Middle frontal gyrus (tissue), 1 donor: ENCODE results near the gene ADAMTS18.

Experiments used
- DNase-seq: peaks from one replicate; pipeline ENCODE4 v3.0.0-alpha.2; 2015; ENCODE audit warnings: low spot score; ENCODE audit errors: extremely low spot score

The ADAMTS18 gene

GRCh38 chr16:77396461-77396860 is 38.4 kb downstream of the ADAMTS18 start:
- DNase-seq: no peak

DNA sequence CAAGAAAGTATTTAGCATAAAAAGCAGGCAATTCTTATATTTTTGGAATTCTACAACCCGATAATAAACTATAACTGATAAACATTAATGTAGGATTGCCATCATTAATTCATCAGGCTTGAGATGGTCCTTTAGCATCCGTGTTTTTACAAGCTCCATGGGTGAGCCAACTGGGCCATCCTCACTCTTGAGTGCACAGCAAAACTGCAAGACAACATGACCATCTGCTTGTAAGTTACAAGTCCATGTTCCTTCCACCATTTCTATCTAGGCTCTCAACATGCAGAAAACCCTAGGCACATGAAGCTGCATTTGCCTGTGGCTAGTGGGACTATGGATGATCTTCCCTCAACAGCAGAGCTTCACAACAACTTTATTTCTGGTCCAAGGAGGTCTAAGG is 40.1 kb downstream of the ADAMTS18 start:
- no peak for DNase-seq

DNA sequence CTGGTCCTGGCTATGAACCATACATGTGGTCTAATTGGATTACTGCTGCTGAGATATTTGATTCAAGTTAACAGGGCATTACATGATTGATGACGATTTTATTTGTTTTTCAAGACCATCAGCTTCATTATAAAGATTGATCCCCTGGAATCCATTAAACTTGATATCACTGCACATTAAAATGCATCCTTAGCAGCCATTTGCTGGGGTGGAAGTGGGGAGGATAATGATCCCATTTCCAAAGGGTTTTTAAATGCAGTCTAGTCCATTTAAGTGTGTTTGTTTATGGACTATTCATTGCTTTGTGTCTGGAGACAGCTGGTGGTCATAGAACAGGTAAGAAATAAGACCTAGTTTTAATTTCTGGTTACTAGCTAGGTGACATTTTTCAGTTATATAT is 40.9 kb downstream of the ADAMTS18 start:
- DNase-seq: no peak

- no peak for DNase-seq
These were observed 47.0 kb downstream of the ADAMTS18 start for GRCh38 chr16:77387815-77388209.

DNA sequence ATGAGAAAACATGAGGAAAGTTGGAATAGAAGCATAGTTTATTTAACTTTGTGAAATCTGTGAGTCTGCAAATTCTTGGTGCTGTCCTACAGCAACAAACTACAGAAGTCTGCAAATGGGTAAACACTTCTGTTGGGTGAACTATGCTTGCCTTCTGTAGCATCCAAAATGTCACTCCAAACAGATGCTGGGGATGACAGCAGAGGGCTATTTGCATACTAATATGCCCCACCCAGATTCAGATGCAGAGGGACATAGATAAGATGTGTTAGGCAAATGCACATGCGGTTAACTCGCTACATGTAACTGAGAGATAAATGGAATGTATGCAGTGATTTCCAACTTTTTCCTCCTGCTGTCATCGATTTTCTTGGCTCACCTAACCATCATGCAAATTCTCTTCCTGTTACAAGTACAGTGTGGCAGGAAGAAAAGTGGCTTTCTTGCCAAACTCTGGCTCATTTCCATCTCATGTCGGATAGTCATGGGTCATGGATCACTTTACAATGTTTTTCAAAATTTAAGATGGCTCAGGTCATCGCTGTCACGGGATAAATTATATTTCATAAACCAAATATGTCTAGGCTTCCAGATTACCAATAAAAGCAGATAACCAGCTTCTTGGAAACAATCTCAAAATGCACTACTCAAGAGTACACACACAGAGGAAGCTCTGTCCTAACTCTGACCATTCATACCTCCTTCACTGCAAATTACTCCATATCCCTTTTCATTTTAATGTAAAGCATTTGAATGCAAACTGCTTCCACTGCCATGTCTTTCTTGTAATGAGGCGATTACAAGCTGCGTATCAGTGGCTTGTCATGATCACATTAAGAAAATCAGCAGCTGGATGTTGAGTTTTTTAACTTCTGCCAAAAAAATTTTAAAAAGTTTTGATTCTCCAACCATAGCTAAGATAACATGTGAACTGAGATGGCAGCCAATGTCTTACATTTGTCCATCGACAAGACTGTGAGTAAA is 47.7 kb downstream of the ADAMTS18 start:
- no peak for DNase-seq

DNA sequence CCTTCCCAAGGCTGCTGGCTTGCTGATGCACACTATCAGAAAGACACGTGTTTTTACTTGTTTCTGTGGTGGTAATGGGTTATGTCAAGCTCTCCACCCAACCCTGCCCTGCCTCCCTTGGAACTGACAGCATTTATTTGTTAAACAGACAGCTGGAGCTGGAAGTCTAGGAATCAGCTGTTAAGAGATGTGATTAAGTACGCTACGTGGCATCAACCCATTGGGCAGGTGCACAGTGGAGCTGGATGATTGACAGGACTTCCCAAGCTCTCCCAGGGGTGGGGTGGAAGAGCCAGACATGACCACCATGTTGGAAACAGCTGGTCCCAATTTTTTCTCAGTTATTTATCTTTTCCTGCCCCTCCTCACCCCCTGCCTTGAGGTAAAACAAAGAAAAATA is 49.4 kb downstream of the ADAMTS18 start:
- DNase-seq: no peak

- DNase-seq: no peak
These were observed 51.1 kb downstream of the ADAMTS18 start for GRCh38 chr16:77383606-77384187.

DNA sequence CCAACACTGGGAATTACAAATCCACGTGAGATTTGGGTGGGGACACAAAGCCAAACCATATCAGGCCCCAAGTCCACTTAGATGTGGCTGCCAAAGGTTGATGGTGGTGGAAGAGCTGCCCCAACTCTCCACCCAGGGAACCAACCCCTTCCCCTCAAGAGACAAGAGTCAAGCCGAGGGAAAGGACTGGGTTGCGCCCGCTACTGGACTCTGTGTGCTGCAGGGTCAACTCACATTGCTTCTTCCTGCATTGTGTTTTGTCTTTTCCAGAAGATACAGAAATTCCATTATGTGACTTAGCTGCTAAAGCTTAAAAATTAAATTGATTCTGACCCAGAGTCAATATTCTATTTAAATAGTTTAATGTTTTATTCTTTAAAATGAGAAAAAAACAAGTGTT is 58.5 kb downstream of the ADAMTS18 start:
- DNase-seq: no peak

- no peak for DNase-seq
These were observed 59.4 kb downstream of the ADAMTS18 start for GRCh38 chr16:77375396-77375795.

- DNase-seq: no peak
These were observed 60.5 kb downstream of the ADAMTS18 start for GRCh38 chr16:77374384-77374783.

DNA sequence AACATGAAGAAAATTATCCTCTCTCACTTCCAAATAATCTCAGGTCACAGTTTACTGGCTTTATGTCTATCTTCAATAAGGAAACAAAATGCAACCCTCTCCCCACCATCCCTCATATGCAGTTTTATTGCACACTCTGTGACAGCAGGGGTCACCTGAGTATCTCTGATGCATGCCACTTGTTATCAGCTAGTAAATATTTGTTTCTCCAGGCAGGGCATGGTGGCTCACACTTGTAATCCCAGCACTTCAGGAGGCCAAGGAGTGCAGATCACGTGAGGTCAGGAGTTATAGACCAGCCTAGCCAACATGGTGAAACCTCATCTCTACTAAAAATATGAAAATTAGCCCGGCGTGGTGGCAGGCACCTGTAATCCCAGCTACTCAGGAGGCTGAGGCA is 61.1 kb downstream of the ADAMTS18 start:
- no peak for DNase-seq

GRCh38 chr16:77364770-77365169 is 70.1 kb downstream of the ADAMTS18 start:
- no peak for DNase-seq

- DNase-seq: no peak
These were observed 75.8 kb downstream of the ADAMTS18 start for GRCh38 chr16:77359065-77359502.

DNA sequence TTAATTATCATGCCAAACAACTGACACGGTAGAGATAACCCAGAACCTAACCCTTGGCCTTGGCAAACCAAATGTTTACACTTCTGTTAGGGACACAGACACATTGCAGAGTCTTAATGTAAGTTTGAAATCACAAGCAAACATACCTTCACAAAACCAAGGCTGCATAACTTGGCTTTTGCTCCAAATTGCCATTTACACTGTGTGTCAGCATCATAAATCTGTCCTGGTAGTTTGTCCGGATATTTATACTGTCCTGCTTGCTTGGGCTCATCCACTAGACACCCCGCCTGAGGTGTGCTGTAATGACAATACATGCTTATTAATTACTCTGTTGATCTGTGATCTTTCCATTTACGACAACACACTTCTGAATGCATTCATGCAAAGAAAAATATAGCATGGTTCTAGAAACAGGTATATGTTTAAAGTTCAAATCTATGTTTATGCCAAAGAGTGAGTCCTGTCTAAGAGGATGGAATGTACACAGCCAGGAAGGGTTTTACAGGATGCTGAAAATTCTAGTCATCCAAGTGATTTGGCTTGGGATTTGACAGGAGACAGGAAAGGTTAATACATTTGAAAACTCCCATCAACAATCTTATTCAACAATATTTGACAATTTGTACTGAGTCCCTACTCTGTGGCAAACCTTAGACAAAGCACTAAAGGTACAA is 81.1 kb downstream of the ADAMTS18 start:
- no peak for DNase-seq

DNA sequence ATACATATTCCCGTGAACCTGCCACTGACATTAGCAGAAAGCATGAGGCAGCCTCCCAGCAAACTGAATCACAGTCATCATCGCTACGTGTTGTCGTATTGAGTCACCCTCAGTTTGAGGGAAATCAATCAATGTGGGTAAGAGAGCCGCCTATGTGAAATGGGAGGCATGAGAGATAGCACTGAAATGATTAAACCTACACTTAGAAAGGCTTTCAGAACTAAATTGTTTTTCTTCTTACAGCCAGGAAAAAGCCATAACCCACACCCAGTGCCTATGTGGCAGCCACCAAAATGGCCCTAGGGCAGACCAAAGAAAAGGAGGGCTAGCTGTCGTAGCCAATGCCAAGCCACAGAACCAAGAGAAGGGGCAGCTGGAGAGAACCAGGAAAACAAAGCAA is 90.5 kb downstream of the ADAMTS18 start:
- no peak for DNase-seq

DNA sequence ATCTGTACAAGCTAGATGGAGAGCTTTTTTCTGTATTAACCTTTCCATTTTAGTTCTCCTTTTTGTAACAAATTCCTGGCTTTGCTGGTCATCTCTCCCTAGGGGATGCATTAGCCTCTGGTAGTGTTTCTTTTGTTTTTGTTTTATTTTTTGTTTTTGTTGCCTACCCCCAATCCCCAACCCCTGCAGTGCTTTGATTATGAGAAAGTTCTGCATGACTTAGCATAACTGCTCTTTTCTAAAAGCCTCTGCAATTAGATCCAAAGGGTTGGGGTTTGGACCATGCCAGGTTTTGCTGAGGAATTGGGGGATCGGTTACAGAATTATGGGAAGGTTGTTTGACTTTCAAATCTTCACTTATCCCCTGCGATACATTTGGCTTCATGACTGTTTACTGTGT is 98.2 kb downstream of the ADAMTS18 start:
- no peak for DNase-seq

DNA sequence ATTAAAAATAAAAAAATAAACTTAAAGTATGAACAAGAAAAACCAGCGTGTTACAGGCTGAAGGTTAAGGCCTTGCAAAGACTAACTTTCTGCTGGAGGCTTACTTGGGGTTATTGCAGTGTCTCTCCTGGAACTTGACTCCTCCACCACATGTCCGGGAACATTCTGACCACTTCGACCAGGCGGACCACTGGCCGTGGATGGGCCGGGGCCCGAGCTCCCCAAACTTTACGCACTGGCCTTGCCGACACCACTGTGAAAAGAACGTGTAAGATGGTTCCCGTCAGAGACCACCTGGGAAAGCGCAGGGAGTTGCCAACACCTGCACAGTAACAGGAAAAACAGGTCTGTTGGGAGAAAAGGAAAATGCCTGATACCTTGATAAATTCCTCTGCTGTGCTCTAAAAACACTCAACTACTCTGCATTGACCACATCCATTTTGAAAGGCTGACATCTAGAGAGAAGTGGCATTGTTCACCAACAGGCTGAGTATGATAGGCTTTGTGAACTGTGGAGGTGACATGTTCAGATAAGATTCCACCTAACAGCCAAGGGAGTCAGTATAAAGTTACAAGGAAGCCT is 99.1 kb downstream of the ADAMTS18 start:
- DNase-seq: no peak

DNA sequence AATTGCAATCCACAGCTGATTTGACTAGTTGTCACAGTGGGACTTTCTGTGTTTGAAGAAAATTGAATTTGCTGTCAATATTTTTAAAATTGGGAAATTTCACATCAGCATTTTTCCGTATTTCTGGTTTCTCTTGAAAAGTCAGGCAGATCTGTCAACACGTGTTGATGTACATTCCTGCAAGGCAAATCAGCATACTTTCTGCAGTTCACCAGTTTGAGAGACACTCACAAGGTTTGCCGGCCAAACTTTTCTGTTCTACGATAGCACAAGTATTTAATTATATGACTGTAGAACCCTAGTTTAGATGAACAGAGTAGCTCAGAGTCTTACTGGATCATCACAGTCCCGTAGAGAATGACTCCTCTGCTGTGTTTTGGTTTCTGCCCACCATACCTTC is 102.0 kb downstream of the ADAMTS18 start:
- DNase-seq: no peak

DNA sequence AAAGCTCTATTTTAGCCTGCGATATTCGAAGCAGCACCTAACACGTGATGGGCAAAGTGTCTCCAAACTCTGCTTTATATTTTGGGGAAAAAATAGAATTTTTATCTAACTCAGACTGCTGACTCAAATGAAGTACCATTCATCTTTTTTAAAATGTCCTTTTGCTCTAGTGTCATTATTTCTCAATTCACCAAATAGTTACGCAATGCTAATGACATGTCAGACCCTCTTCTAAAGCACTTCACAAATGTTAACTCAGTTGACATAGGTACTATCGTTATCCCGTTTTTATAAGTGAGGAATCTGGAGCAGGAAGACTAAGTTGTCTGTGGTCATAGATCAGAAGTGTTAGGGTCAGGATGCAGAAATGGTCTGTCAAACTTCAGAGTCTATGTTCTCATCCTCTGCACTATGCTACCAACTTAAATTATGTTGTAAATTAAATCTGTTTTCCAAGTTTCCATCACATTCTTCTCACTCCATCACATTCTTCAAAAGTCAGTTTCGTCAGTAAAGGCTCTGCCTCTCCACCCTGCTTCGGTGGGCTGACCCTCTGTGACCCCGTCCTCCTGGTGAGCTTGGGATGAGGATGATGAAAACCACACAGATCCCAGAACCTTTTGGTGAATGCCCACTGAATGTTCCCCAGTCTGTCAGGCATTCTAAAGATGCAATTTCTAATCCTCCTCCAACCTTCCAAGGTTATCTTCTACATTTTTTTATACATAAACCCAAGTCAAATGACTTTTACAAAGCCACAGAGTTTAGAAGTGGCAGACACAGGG is 102.8 kb downstream of the ADAMTS18 start:
- no peak for DNase-seq

DNA sequence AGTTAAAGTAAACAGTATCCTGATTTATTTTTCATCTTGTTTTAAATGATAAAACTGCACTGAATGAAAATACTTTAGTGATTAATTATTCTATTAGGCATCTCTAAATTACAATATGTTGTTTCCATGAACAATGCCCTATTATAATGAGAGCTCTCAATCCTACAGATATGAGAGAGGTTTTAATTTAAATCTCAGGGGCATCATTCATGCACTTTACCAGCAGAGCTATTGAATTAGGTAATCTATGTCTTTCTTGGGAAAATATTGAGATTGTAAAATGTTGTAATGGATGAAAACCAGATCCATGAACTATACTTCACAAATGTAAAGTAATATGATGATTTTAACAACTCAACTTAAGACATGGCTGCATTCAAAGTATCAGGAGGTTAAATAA is 103.8 kb downstream of the ADAMTS18 start:
- no peak for DNase-seq
